SHP77 (cell line): ENCODE results near the gene MARCHF9.
"Not testable (repeated sequence)": the region's sequence is repeated elsewhere in the genome, so short reads cannot be mapped to it uniquely, and the experiment has no call there.

Experiments used
- DNase-seq, 2 experiments: peaks; one replicate each; lab custom pipeline; 2025; lab: John Stamatoyannopoulos, UW

The MARCHF9 gene

GRCh38 chr12:57769594-57769993, 14.7 kb downstream of the MARCHF9 start:
- DNase-seq: no peak

- no peak for DNase-seq
Measured at GRCh38 chr12:57770734-57771133, 15.8 kb downstream of the MARCHF9 start.

GRCh38 chr12:57771236-57771872, 16.5 kb downstream of the MARCHF9 start:
- DNase-seq: peak; percentile 77 to 89

- DNase-seq: peak; percentile 91 to 96
Measured at GRCh38 chr12:57771873-57772428, 17.0 kb downstream of the MARCHF9 start, which contains the start of gene METTL1. Gene METTL1 (minus strand): TSS chr12:57772105. CDS start chr12:57772083, 22 bp downstream.

GRCh38 chr12:57772429-57773322, 17.8 kb downstream of the MARCHF9 start, which contains the start of gene EEF1AKMT3:
Gene EEF1AKMT3 (plus strand): TSS chr12:57772614. CDS start chr12:57772725, 111 bp downstream.
- DNase-seq: peak; percentile 47 to 66

GRCh38 chr12:57774634-57775033, 19.7 kb downstream of the MARCHF9 start:
- not testable (repeated sequence) for DNase-seq

GRCh38 chr12:57775044-57775443, 20.1 kb downstream of the MARCHF9 start:
- DNase-seq: no peak

GRCh38 chr12:57775563-57776246, 20.8 kb downstream of the MARCHF9 start:
- DNase-seq: no peak

- no peak for DNase-seq
Measured at GRCh38 chr12:57776247-57776587, 21.3 kb downstream of the MARCHF9 start.

- DNase-seq: no peak
Measured at GRCh38 chr12:57777367-57777766, 22.5 kb downstream of the MARCHF9 start.

GRCh38 chr12:57777911-57778310, 23.0 kb downstream of the MARCHF9 start:
- no peak for DNase-seq

GRCh38 chr12:57779736-57780135, 24.8 kb downstream of the MARCHF9 start:
- no peak for DNase-seq

GRCh38 chr12:57780284-57780897, 25.5 kb downstream of the MARCHF9 start:
- no peak for DNase-seq

GRCh38 chr12:57781244-57781643, 26.3 kb downstream of the MARCHF9 start:
- no peak for DNase-seq

- no peak for DNase-seq
Measured at GRCh38 chr12:57781801-57782200, 26.9 kb downstream of the MARCHF9 start.

GRCh38 chr12:57782243-57782607, 27.3 kb downstream of the MARCHF9 start:
- DNase-seq: no peak

GRCh38 chr12:57782608-57783465, 27.9 kb downstream of the MARCHF9 start, which contains the start of gene TSFM:
Gene TSFM (plus strand): TSS chr12:57782787. CDS start chr12:57782802, 15 bp downstream.
- DNase-seq: peak; percentile 93 to 94

GRCh38 chr12:57783466-57783801, 28.5 kb downstream of the MARCHF9 start:
- DNase-seq: no peak

GRCh38 chr12:57783861-57784260, 29.0 kb downstream of the MARCHF9 start:
- DNase-seq: no peak

GRCh38 chr12:57793920-57794319, 39.0 kb downstream of the MARCHF9 start:
- no peak for DNase-seq

- DNase-seq: no peak
Measured at GRCh38 chr12:57795354-57795753, 40.5 kb downstream of the MARCHF9 start.
